Esophagus squamous epithelium (tissue), 4 donors: ENCODE results near the gene SYT3.

Source experiments
- CTCF ChIP-seq, 6 experiments: fragments of 450-650 bp in 4 of 6; fragments of 200-600 bp in 2 of 6; sonication (generic) in 2 of 6; IDR thresholded peaks; one replicate each; pipeline ENCODE4 v1.5.1; 2016 to 2019; ENCODE audit warnings: antibody characterized with exemption in 6 of 6, mild to moderate bottlenecking in 4 of 6, moderate library complexity in 4 of 6
- POLR2A ChIP-seq, 4 donors: fragments of 450-650 bp; IDR thresholded peaks; one replicate each; pipeline ENCODE4 v1.6.1; 2017; ENCODE audit warnings: antibody characterized with exemption in 4 of 4, mild to moderate bottlenecking in 4 of 4, moderate library complexity in 3 of 4

GRCh38 chr19:50657222-50657669, 17.6 kb upstream of the SYT3 start:
- TF ChIP-seq CTCF (IDR thresholded peaks at IDR 0.05), result no peak
- TF ChIP-seq POLR2A (IDR thresholded peaks at IDR 0.05), result no peak
